Measurements from ENCODE around the gene CIITA.

The CIITA gene

GRCh38 chr16:10835281-10835931, 41.6 kb upstream of the CIITA start:
- no peak overlapping the region for H3K4me2 ChIP-seq (ENCODE audit: low read length)
- TF ChIP-seq CTCF (IDR thresholded peaks at IDR 0.05) = no peak

GRCh38 chr16:10836174-10836853, 40.7 kb upstream of the CIITA start:
- no peak overlapping the region for H3K9ac ChIP-seq
- H3K27ac ChIP-seq = no peak overlapping the region
- no peaks in the 10 kb centered on the region for H3K36me3 ChIP-seq (ENCODE audit: control insufficient read depth, insufficient read depth, low read length)
- H3K4me3 ChIP-seq (ENCODE audit: low read depth, low read length) = no peak overlapping the region
- no peaks in the 10 kb centered on the region for H3K9me3 ChIP-seq (ENCODE audit: control insufficient read depth, low read length)
- no peaks in the 10 kb centered on the region for H3K4me1 ChIP-seq
- H3K27me3 ChIP-seq (ENCODE audit: control insufficient read depth, insufficient read depth, low read length) = no peaks in the 10 kb centered on the region
- TF ChIP-seq CTCF (IDR thresholded peaks at IDR 0.05) = no peak
- no peak overlapping the region for H3K4me2 ChIP-seq (ENCODE audit: low read length)
- H2AFZ ChIP-seq = no peak overlapping the region
- no peaks in the 10 kb centered on the region for H3K79me2 ChIP-seq

More at GRCh38 chr16:10835281-10835931, 41.6 kb upstream of the CIITA start:
- Histone ChIP-seq H2AFZ (no peak overlapping the region), H3K4me3 (ENCODE audit: low read depth, low read length) (no peak overlapping the region), H3K9ac (no peak overlapping the region), H3K36me3 (ENCODE audit: control insufficient read depth, insufficient read depth, low read length) (no peaks in the 10 kb centered on the region), H3K27ac (no peak overlapping the region), H3K27me3 (ENCODE audit: control insufficient read depth, insufficient read depth, low read length) (no peaks in the 10 kb centered on the region), H3K9me3 (ENCODE audit: control insufficient read depth, low read length) (no peaks in the 10 kb centered on the region), H3K79me2 (no peaks in the 10 kb centered on the region), H3K4me1 (no peaks in the 10 kb centered on the region)

GRCh38 chr16:10838621-10839278, 38.3 kb upstream of the CIITA start:
- H3K79me2 ChIP-seq = no peaks in the 10 kb centered on the region

GRCh38 chr16:10839279-10839666, 37.7 kb upstream of the CIITA start:
- H3K9me3 ChIP-seq (ENCODE audit: control insufficient read depth, low read length) = no peaks in the 10 kb centered on the region
- H3K79me2 ChIP-seq = no peaks in the 10 kb centered on the region
- no peaks in the 10 kb centered on the region for H3K36me3 ChIP-seq (ENCODE audit: control insufficient read depth, insufficient read depth, low read length)
- no peak overlapping the region for H3K4me3 ChIP-seq (ENCODE audit: low read depth, low read length)
- H3K27me3 ChIP-seq (ENCODE audit: control insufficient read depth, insufficient read depth, low read length) = no peaks in the 10 kb centered on the region
- no peak overlapping the region for H3K27ac ChIP-seq
- H3K9ac ChIP-seq = no peak overlapping the region
- H2AFZ ChIP-seq = no peak overlapping the region
- TF ChIP-seq CTCF (IDR thresholded peaks at IDR 0.05) = no peak
- no peak overlapping the region for H3K4me2 ChIP-seq (ENCODE audit: low read length)
- no peaks in the 10 kb centered on the region for H3K4me1 ChIP-seq

More at GRCh38 chr16:10838621-10839278, 38.3 kb upstream of the CIITA start:
- H3K4me1 ChIP-seq = no peaks in the 10 kb centered on the region
- no peak overlapping the region for H2AFZ ChIP-seq
- TF ChIP-seq CTCF (IDR thresholded peaks at IDR 0.05) = no peak
- no peak overlapping the region for H3K4me2 ChIP-seq (ENCODE audit: low read length)
- H3K27ac ChIP-seq = no peak overlapping the region
- H3K4me3 ChIP-seq (ENCODE audit: low read depth, low read length) = no peak overlapping the region
- H3K9me3 ChIP-seq (ENCODE audit: control insufficient read depth, low read length) = no peaks in the 10 kb centered on the region
- H3K9ac ChIP-seq = no peak overlapping the region
- no peaks in the 10 kb centered on the region for H3K36me3 ChIP-seq (ENCODE audit: control insufficient read depth, insufficient read depth, low read length)
- no peaks in the 10 kb centered on the region for H3K27me3 ChIP-seq (ENCODE audit: control insufficient read depth, insufficient read depth, low read length)
